NT2/D1 (cell line): ENCODE data around the gene SLC39A11.

ENCODE experiments used
- DNase-seq: peaks from one replicate; pipeline ENCODE4 v3.0.0-alpha.2; 2011; ENCODE audit warnings: low read depth, low spot score
- H3K27me3 ChIP-seq: 2 replicates; pipeline ENCODE4 v1.6.0; 2011; ENCODE audit warnings: mild to moderate bottlenecking; ENCODE audit not compliant: insufficient read length, insufficient read depth
- H3K36me3 ChIP-seq: 2 replicates; pipeline ENCODE4 v1.6.1; 2011; ENCODE audit warnings: mild to moderate bottlenecking, low read length, mixed read lengths; ENCODE audit not compliant: insufficient read depth, insufficient read length
- H3K4me1 ChIP-seq: 2 replicates; pipeline ENCODE4 v1.5.1; 2011; ENCODE audit not compliant: insufficient read depth, insufficient read length
- H3K4me3 ChIP-seq: 2 replicates; pipeline ENCODE4 v1.5.1; 2011; ENCODE audit warnings: low read depth; ENCODE audit not compliant: insufficient read length
- H3K9ac ChIP-seq: 2 replicates; pipeline ENCODE4 v1.6.0; 2011; ENCODE audit warnings: low read depth; ENCODE audit not compliant: insufficient read length
- H3K9me3 ChIP-seq: 2 replicates; pipeline ENCODE4 v1.5.1; 2011; ENCODE audit warnings: mild to moderate bottlenecking, low read length; ENCODE audit not compliant: insufficient read depth
- SUZ12 ChIP-seq: IDR thresholded peaks from 2 replicates; pipeline ENCODE4 v1.6.1; 2011; ENCODE audit not compliant: insufficient read length, insufficient read depth; ENCODE audit errors: extremely low read depth
- YY1 ChIP-seq: IDR thresholded peaks from 2 replicates; pipeline ENCODE4 v1.6.1; 2011; ENCODE audit not compliant: insufficient read length, insufficient read depth
- ZNF274 ChIP-seq: IDR thresholded peaks from 2 replicates; pipeline ENCODE4 v1.6.1; 2011; ENCODE audit warnings: mild to moderate bottlenecking, low read depth, low read length

Gene SLC39A11

GRCh38 chr17:72931163-72931562 lies 161.3 kb downstream of the SLC39A11 start:
- no peak for TF ChIP-seq SUZ12
- no peak for TF ChIP-seq ZNF274
- no peak for TF ChIP-seq YY1
- H3K27me3 ChIP-seq, result no peaks in the 10 kb centered on the region
- no peaks in the 10 kb centered on the region for H3K9me3 ChIP-seq
- no peak for DNase-seq
- H3K36me3 ChIP-seq, result no peaks in the 10 kb centered on the region
- H3K4me3 ChIP-seq, result no peak overlapping the region
- no peaks in the 10 kb centered on the region for H3K4me1 ChIP-seq
- H3K9ac ChIP-seq, result no peak overlapping the region

- Histone ChIP-seq H3K27me3 (no peaks in the 10 kb centered on the region), H3K36me3 (no peaks in the 10 kb centered on the region), H3K4me3 (no peak overlapping the region), H3K9me3 (no peaks in the 10 kb centered on the region), H3K9ac (no peak overlapping the region), H3K4me1 (no peaks in the 10 kb centered on the region)
- DNase-seq, result no peak
- TF ChIP-seq SUZ12 (no peak), ZNF274 (no peak), YY1 (no peak)
These were observed 162.5 kb downstream of the SLC39A11 start for GRCh38 chr17:72930031-72930430.

- no peak for DNase-seq
- Histone ChIP-seq H3K4me3 (no peak overlapping the region), H3K9ac (no peak overlapping the region), H3K36me3 (no peaks in the 10 kb centered on the region), H3K4me1 (no peaks in the 10 kb centered on the region), H3K9me3 (no peaks in the 10 kb centered on the region), H3K27me3 (no peaks in the 10 kb centered on the region)
- TF ChIP-seq YY1 (no peak), SUZ12 (no peak)
These were observed 163.9 kb downstream of the SLC39A11 start for GRCh38 chr17:72928454-72929136.

- Histone ChIP-seq H3K27me3 (no peaks in the 10 kb centered on the region), H3K4me3 (no peak overlapping the region), H3K4me1 (no peaks in the 10 kb centered on the region), H3K36me3 (no peaks in the 10 kb centered on the region), H3K9ac (no peak overlapping the region), H3K9me3 (no peaks in the 10 kb centered on the region)
- DNase-seq, result no peak
- no peak for TF ChIP-seq YY1
- no peak for TF ChIP-seq ZNF274
- TF ChIP-seq SUZ12, result no peak
These were observed 164.7 kb downstream of the SLC39A11 start for GRCh38 chr17:72927760-72928159.

- TF ChIP-seq YY1 (no peak), SUZ12 (no peak), ZNF274 (no peak)
- Histone ChIP-seq H3K4me1 (no peaks in the 10 kb centered on the region), H3K9ac (no peak overlapping the region), H3K9me3 (no peaks in the 10 kb centered on the region), H3K4me3 (no peak overlapping the region), H3K27me3 (no peaks in the 10 kb centered on the region), H3K36me3 (no peaks in the 10 kb centered on the region)
- no peak for DNase-seq
These were observed 165.3 kb downstream of the SLC39A11 start for GRCh38 chr17:72927146-72927545.

- TF ChIP-seq YY1 (no peak), SUZ12 (no peak), ZNF274 (no peak)
- Histone ChIP-seq H3K36me3 (no peaks in the 10 kb centered on the region), H3K9me3 (no peaks in the 10 kb centered on the region), H3K9ac (no peak overlapping the region), H3K4me1 (no peaks in the 10 kb centered on the region), H3K27me3 (no peaks in the 10 kb centered on the region), H3K4me3 (no peak overlapping the region)
- no peak for DNase-seq
These were observed 166.3 kb downstream of the SLC39A11 start for GRCh38 chr17:72926171-72926570.

GRCh38 chr17:72924196-72924595 lies 168.3 kb downstream of the SLC39A11 start:
- Histone ChIP-seq H3K27me3 (no peaks in the 10 kb centered on the region), H3K36me3 (no peaks in the 10 kb centered on the region), H3K9ac (no peak overlapping the region), H3K4me3 (no peak overlapping the region), H3K9me3 (no peaks in the 10 kb centered on the region), H3K4me1 (no peaks in the 10 kb centered on the region)
- DNase-seq, result no peak
- TF ChIP-seq YY1 (no peak), SUZ12 (no peak)
